Small intestine (tissue), 7 donors: ENCODE measurements around the gene GALNT16. TPM values are rescaled to one million over a fixed set of nuclear protein-coding genes. Genes with fewer than 3 reads are reported as not detected.
A peak's percentile ranks its signal among the peaks of the same experiment; 100 is the strongest.

ENCODE experiments used
- DNase-seq, 2 donors: peaks; one replicate each; pipeline versions ENCODE4 v3.0.0 to v3.0.0-alpha.2; 2013
- FAIRE-seq: peaks from 2 replicates; lab custom pipeline; 2012; peaks lifted over from hg19 to GRCh38; lab: Jason Lieb, UNC
- H3K27ac ChIP-seq, 3 donors: one replicate each; pipeline ENCODE4 v1.5.1; 2013; ENCODE audit warnings: low read length in 2 of 3, mild to moderate bottlenecking in 2 of 3, control low read depth in 1 of 3, inconsistent platforms in 1 of 3, low read depth in 1 of 3, moderate library complexity in 1 of 3
- H3K27me3 ChIP-seq, 3 donors: one replicate each; pipeline ENCODE4 v1.6.1; 2013; ENCODE audit warnings: low read length in 3 of 3, inconsistent platforms in 1 of 3; ENCODE audit not compliant: control insufficient read depth in 3 of 3, insufficient read depth in 3 of 3
- H3K36me3 ChIP-seq, 3 donors: one replicate each; pipeline ENCODE4 v1.6.1; 2013; ENCODE audit warnings: low read length in 3 of 3, inconsistent platforms in 1 of 3, low read depth in 1 of 3, mild to moderate bottlenecking in 1 of 3, moderate library complexity in 1 of 3; ENCODE audit not compliant: control insufficient read depth in 3 of 3, insufficient read depth in 2 of 3
- H3K4me1 ChIP-seq, 3 donors: one replicate each; pipeline ENCODE4 v1.6.1; 2013; ENCODE audit warnings: low read length in 2 of 3, inconsistent platforms in 1 of 3, low read depth in 1 of 3, mild to moderate bottlenecking in 1 of 3, moderate library complexity in 1 of 3; ENCODE audit not compliant: control insufficient read depth in 3 of 3, insufficient read depth in 2 of 3
- H3K4me3 ChIP-seq, 3 donors: one replicate each; pipeline ENCODE4 v1.5.1; 2013; ENCODE audit warnings: low read length in 3 of 3, control low read depth in 1 of 3, inconsistent platforms in 1 of 3, low read depth in 1 of 3, mild to moderate bottlenecking in 1 of 3, moderate library complexity in 1 of 3
- H3K9me3 ChIP-seq, 2 donors: one replicate each; pipeline ENCODE4 v1.6.1; 2013; ENCODE audit warnings: low read depth in 1 of 2, low read length in 1 of 2; ENCODE audit not compliant: control insufficient read depth in 2 of 2, insufficient read depth in 1 of 2
- WGBS, 3 donors: extraction: QIAGEN DNeasy Blood & Tissue Kit; methylation state at CpG; one replicate each; pipeline ENCODE4 v1.1.7; 2013; 5-methylcytosine and 5-hydroxymethylcytosine counted together
- polyA plus RNA-seq, 4 donors: library from polyadenylated mRNA; stranded (reverse) in 3 of 4; unstranded in 1 of 4; fragments of 200-250 nt in 3 of 4; fragments of 120-200 nt in 1 of 4; gene quantifications; one replicate each; pipeline versions ENCODE4 v1.2.1 to v1.2.3, GENCODE V29; 2013
- donor health status: healthy with polysubstance abuse.
- donor health status: control.
- donor health status: control.
- donor health status: Bipolar disorder and iron deficiency.
- donor health status: healthy.

Gene GALNT16
- polyA plus RNA-seq, 4 donors, result 0.45 to 18.2 (median 1.5) TPM

DNA sequence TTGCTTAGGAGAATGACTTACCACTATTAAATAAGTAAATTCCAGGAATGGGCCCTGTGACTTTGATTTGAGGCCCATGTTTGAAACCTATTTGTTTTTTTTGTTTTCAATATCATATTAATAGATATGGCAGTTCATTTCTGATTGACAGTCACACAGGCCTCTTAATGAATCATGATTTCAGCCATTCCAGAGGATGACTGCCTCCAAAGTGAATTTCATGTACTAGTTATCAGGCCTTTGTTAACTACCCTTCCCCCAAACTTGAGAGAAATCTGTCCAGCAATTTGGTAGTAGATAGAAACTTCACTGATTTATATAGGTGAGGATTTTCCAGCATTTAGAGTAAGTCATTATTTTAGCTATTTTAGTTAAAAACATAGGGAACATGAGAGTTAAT, 25.9 kb upstream of the GALNT16 start:
- DNase-seq, result no peak

DNA sequence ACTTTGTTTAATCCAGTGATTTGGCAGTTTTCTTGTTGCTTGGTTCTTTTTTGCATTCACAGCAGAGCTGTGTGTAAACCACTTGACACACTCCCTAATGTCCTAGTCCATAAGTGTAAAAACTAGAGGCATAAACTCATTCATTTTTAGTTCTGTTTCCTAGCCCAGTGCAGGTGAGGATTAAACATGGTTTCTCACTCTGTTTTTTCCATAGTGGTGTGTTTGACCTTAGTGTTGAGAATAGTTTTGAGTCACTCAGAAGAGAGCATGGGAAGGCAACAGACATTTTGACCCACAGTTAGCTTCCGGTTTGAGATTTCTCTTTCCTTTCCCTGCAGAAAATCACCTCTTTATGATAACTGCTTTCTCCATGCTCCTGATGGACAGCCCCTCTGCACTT, 24.2 kb upstream of the GALNT16 start:
- Histone ChIP-seq H3K36me3 (peaks cover 14 to 45% (median 16%) of the 10 kb centered on the region in 3 donors), H3K4me3 (no peak overlapping the region), H3K27me3 (no peaks in the 10 kb centered on the region), H3K4me1 (no peaks in the 10 kb centered on the region), H3K9me3 (no peaks in the 10 kb centered on the region), H3K27ac (no peak overlapping the region)
- WGBS, 3 donors, result 80 to 91% (median 90%) methylated on average over 1 of the region's 1 CpG
- no peak for FAIRE-seq
- no peak for DNase-seq

More for the DNA sequence above, 25.9 kb upstream of the GALNT16 start:
- Histone ChIP-seq H3K4me1 (no peaks in the 10 kb centered on the region), H3K9me3 (no peaks in the 10 kb centered on the region), H3K36me3 (peaks cover 13 to 43% (median 16%) of the 10 kb centered on the region in 3 donors), H3K27me3 (no peaks in the 10 kb centered on the region), H3K27ac (no peak overlapping the region), H3K4me3 (no peak overlapping the region)
- no peak for FAIRE-seq

DNA sequence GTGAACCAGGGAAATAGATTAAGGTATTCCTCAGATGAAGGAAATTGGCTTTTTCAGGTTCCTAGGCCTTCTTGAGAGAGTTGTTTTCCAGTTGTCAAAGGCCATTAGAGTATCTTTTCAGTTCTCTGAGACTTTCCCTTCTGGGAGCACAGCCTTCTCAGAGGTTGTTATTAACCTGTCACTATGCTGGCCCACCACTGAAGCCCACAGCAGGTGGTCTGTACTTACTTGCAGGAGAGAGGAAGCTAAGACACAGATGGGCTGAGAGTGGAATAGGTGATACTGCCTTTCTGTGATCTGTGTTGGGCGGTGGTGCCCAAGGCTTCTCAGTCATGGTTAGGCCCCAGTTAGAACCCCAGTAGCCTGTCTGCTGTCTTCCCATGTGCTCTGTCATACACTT, 22.8 kb upstream of the GALNT16 start:
- WGBS, 3 donors, result 92 to 100% (median 100%) methylated on average over 1 of the region's 1 CpG
- no peak for DNase-seq
- H3K4me1 ChIP-seq, result peaks cover 0 to 4% (median 2%) of the 10 kb centered on the region in 3 donors
- FAIRE-seq, result no peak
- no peak overlapping the region for H3K4me3 ChIP-seq
- no peak overlapping the region for H3K27ac ChIP-seq
- H3K36me3 ChIP-seq, result peaks cover 14 to 43% (median 16%) of the 10 kb centered on the region in 3 donors
- H3K9me3 ChIP-seq, result no peaks in the 10 kb centered on the region
- no peaks in the 10 kb centered on the region for H3K27me3 ChIP-seq

DNA sequence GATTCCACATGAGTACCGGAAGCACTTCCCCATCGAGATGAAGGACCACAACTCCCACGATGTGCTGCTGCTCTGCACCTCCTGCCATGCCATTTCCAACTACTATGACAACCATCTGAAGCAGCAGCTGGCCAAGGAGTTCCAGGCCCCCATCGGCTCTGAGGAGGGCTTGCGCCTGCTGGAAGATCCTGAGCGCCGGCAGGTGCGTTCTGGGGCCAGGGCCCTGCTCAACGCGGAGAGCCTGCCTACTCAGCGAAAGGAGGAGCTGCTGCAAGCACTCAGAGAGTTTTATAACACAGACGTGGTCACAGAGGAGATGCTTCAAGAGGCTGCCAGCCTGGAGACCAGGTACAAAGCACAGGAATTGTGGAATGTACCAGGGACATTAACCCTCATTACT, 22.4 kb upstream of the GALNT16 start:
- H3K27me3 ChIP-seq, result no peaks in the 10 kb centered on the region
- FAIRE-seq (no peak), DNase-seq (no peak)
- no peak overlapping the region for H3K4me3 ChIP-seq
- no peak overlapping the region for H3K27ac ChIP-seq
- 90 to 95% (median 91%) methylated on average over 12 of the region's 12 CpGs for WGBS, 3 donors
- H3K9me3 ChIP-seq, result no peaks in the 10 kb centered on the region
- H3K4me1 ChIP-seq, result peaks cover 0 to 7% (median 2%) of the 10 kb centered on the region in 3 donors
- H3K36me3 ChIP-seq, result peaks cover 14 to 46% (median 16%) of the 10 kb centered on the region in 3 donors

DNA sequence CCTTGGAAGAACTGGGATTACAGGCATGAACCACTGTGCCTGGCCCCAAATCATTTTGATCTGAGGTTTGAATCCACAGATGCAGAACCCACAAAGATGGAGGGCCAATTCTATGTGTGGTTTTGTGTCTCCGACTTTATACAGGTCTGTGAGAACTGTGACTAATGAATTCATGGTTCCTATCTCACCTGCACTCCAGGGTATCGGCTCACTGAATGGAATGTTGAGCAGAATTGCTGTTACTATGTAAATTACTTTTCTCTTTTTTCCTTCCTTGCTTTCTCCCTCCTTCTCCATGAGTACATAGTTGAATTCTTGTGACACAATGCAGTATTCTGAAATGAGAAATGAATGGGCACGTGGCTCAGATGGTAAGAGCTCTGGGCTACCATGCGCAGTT, 21.1 kb upstream of the GALNT16 start:
- Histone ChIP-seq H3K4me3 (no peak overlapping the region), H3K9me3 (no peaks in the 10 kb centered on the region), H3K4me1 (peaks cover 0 to 7% (median 2%) of the 10 kb centered on the region in 3 donors), H3K36me3 (peaks cover 14 to 41% (median 16%) of the 10 kb centered on the region in 3 donors), H3K27ac (no peak overlapping the region), H3K27me3 (no peaks in the 10 kb centered on the region)
- DNase-seq (no peak), FAIRE-seq (no peak)
- 90 to 95% (median 93%) methylated on average over 4 of the region's 4 CpGs for WGBS, 3 donors

DNA sequence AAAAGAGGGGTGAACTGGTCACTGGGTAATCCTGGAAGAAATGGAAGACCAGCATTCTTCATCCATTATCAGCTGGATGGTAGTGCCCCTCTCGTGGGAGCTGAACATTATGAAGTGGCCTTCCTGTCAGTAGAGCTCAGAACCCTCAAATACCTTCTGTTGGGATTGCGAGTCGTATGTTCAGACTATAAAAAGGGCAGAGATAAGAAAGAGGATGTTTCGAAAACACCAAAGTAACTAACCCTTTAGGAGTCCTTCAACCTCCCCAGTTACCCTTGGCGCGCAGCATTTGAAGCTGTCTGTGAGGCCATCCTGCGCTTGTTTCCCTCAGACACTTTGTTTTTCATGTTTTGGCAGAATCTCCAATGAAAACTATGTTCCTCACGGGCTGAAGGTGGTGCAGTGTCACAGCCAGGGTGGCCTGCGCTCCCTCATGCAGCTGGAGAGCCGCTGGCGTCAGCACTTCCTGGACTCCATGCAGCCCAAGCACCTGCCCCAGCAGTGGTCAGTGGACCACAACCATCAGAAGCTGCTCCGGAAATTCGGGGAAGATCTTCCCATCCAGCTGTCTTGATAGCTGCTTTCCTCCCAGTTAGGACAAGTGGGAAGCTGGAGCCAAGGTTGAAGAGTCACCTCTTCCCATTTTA, 19.3 kb upstream of the GALNT16 start:
- H3K4me1 ChIP-seq, result peaks cover 0 to 7% (median 2%) of the 10 kb centered on the region in 3 donors
- no peak overlapping the region for H3K27ac ChIP-seq
- FAIRE-seq (no peak), DNase-seq (no peak)
- H3K27me3 ChIP-seq, result no peaks in the 10 kb centered on the region
- peaks cover 8 to 37% (median 16%) of the 10 kb centered on the region in 3 donors for H3K36me3 ChIP-seq
- H3K9me3 ChIP-seq, result no peaks in the 10 kb centered on the region
- H3K4me3 ChIP-seq, result no peak overlapping the region
- WGBS, 3 donors, result 84 to 89% (median 84%) methylated on average over 13 of the region's 13 CpGs

DNA sequence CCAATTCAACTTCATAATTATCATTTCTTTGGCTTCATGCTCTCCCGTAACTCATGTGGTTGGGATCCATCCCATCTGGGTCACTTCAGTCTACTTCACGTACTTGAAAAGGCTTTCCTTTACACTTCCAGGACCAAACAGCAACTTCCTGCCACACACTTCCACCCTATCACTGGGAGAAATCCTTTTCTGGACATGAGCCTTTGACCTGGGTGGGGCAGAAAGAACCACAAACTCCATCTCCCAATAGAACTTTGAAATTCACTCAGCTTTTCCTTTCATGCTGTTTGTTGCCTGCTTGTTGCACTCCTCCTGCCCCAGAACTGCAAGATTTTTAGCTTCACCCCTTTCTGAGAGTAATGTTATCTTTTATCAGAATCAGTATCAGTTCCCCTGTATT, 18.4 kb upstream of the GALNT16 start:
- no peaks in the 10 kb centered on the region for H3K27me3 ChIP-seq
- WGBS, 3 donors, result 45 to 56% (median 48%) methylated on average over 2 of the region's 2 CpGs
- H3K4me1 ChIP-seq, result peaks cover 0 to 7% (median 2%) of the 10 kb centered on the region in 3 donors
- H3K9me3 ChIP-seq, result no peaks in the 10 kb centered on the region
- H3K27ac ChIP-seq, result no peak overlapping the region
- DNase-seq (peak; percentile 38 to 83), FAIRE-seq (no peak)
- no peak overlapping the region for H3K4me3 ChIP-seq
- H3K36me3 ChIP-seq, result peaks cover 8 to 31% (median 10%) of the 10 kb centered on the region in 3 donors

DNA sequence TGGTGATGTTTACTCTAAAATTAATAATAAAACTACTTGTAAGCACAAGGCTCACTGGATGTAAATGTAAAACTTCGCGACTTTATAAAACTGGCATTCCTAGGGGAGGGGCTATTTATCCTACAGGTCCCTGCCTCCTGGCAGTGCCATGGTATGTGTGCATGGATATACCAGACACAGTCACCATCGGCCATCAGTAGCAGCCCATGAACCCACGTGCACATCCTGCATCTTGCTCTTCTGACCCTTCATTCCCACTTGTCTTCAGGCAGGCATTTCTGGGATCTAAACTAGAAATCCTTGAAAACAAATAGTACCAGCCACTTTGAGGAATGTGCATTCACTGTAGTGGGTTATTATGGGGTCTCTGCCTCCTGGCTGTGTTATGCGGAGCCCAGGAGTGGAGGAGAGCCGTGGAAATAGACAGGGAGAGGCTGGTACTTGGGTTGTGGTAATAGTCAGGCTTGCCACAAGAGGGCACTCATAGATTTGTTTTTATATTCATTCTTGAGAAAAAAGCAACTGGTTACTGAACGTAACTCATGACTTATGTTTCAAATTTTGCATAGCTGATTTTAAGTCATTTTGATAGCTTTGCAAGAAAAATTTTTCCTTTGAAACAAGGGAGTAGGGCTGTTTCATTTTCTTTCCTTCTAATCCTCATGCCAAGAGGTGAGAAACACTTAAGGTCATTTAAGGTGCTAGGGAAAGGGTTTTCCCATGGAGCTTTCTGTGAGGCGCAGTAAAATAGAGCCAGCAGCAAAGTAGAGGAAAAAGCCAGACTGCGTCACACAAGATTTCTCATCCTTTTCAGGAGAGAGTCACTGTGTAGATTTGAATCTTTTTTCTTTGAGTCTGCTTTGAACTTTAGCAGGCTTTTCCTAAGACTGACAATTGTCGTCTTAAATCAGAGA, 17.4 kb upstream of the GALNT16 start:
- Histone ChIP-seq H3K27me3 (no peaks in the 10 kb centered on the region), H3K36me3 (peaks cover 3 to 22% (median 5%) of the 10 kb centered on the region in 3 donors), H3K27ac (no peak overlapping the region), H3K4me3 (no peak overlapping the region), H3K4me1 (peaks cover 0 to 7% (median 2%) of the 10 kb centered on the region in 3 donors), H3K9me3 (no peaks in the 10 kb centered on the region)
- DNase-seq (peak; percentile 70 to 79), FAIRE-seq (no peak)
- 54 to 62% (median 56%) methylated on average over 10 of the region's 10 CpGs for WGBS, 3 donors
